NCI-H2171 (cell line): Measurements from ENCODE around the gene KIAA1217.

Experiments
- DNase-seq: peaks from one replicate; lab custom pipeline; 2025; lab: John Stamatoyannopoulos, UW

The KIAA1217 gene

GRCh38 chr10:24552346-24553016 is 343.5 kb downstream of the KIAA1217 start:
- peak; percentile 9 for DNase-seq

- no peak for DNase-seq
Measured at GRCh38 chr10:24553051-24553612, 344.2 kb downstream of the KIAA1217 start.

GRCh38 chr10:24554036-24554435 is 345.1 kb downstream of the KIAA1217 start:
- no peak for DNase-seq

- DNase-seq: no peak
Measured at GRCh38 chr10:24556126-24556749, 347.3 kb downstream of the KIAA1217 start.

GRCh38 chr10:24556750-24557742 is 348.1 kb downstream of the KIAA1217 start:
- peak; percentile 32 for DNase-seq

GRCh38 chr10:24561453-24561852 is 352.5 kb downstream of the KIAA1217 start:
- no peak for DNase-seq

GRCh38 chr10:24568042-24568441 is 359.1 kb downstream of the KIAA1217 start:
- DNase-seq: no peak

GRCh38 chr10:24569330-24569796 is 360.4 kb downstream of the KIAA1217 start:
- DNase-seq: no peak

- DNase-seq: no peak
Measured at GRCh38 chr10:24569828-24570657, 361.1 kb downstream of the KIAA1217 start.

- DNase-seq: no peak
Measured at GRCh38 chr10:24570658-24571426, 361.9 kb downstream of the KIAA1217 start.

GRCh38 chr10:24571870-24572450 is 363.0 kb downstream of the KIAA1217 start:
- no peak for DNase-seq

- DNase-seq: no peak
Measured at GRCh38 chr10:24574161-24574560, 365.2 kb downstream of the KIAA1217 start.

- no peak for DNase-seq
Measured at GRCh38 chr10:24574578-24575155, 365.7 kb downstream of the KIAA1217 start.

- no peak for DNase-seq
Measured at GRCh38 chr10:24575481-24576002, 366.6 kb downstream of the KIAA1217 start.

- no peak for DNase-seq
Measured at GRCh38 chr10:24579448-24579847, 370.5 kb downstream of the KIAA1217 start.

- no peak for DNase-seq
Measured at GRCh38 chr10:24579906-24580305, 371.0 kb downstream of the KIAA1217 start.

- no peak for DNase-seq
Measured at GRCh38 chr10:24589265-24589664, 380.3 kb downstream of the KIAA1217 start.

- DNase-seq: no peak
Measured at GRCh38 chr10:24590697-24591457, 381.9 kb downstream of the KIAA1217 start.
